GM12878 (cell line): ENCODE measurements around the gene KRT14. TPM values are rescaled to one million over a fixed set of nuclear protein-coding genes. Genes with fewer than 3 reads are reported as not detected.
"Not testable (repeated sequence)": the region's sequence is repeated elsewhere in the genome, so short reads cannot be mapped to it uniquely, and the experiment has no call there.

Experiments used
- ATAC-seq: fragments of 200-7000 bp; cut with Tn5 transposase; 3 replicates; pipeline ENCODE4 v1.9.1; 2020; ENCODE audit warnings: mild to moderate bottlenecking, moderate library complexity
- BruUV-seq: library from RNA; stranded (reverse); fragments of 400-500 nt; replicated peaks from 2 replicates; lab custom pipeline; 2021; lab: Mats Ljungman, UMichigan
- CTCF ChIA-PET: fragments of 300-600 bp; sonication (Branson Sonifier 250); formaldehyde crosslinking; extraction: SDS; loops from one replicate; lab custom pipeline; 2021; ENCODE audit warnings: inconsistent platforms; lab: Yijun Ruan, JAX
- POLR2A ChIA-PET: fragments of 350-600 bp; formaldehyde crosslinking; extraction: SDS; loops from one replicate; lab custom pipeline; 2021; ENCODE audit warnings: inconsistent platforms; lab: Charles Lee
- RAD21 ChIA-PET: fragments of 300-600 bp; sonication (Branson Sonifier 250); formaldehyde crosslinking; loops from one replicate; lab custom pipeline; 2023; ENCODE audit warnings: antibody characterized with exemption; ENCODE audit not compliant: unreplicated experiment; lab: Charles Lee
- SMC1A ChIA-PET: fragments of 300-600 bp; sonication (Branson Sonifier 250); formaldehyde crosslinking; loops from one replicate; lab custom pipeline; 2023; ENCODE audit not compliant: unreplicated experiment, uncharacterized antibody; lab: Charles Lee
- DNase-seq: peaks from one replicate; pipeline ENCODE4 v3.0.0-alpha.2; 2011; ENCODE audit warnings: low read depth, low spot score
- FAIRE-seq: peaks from 3 replicates; lab custom pipeline; 2011; peaks lifted over from hg19 to GRCh38; lab: Jason Lieb, UNC
- H2AFZ ChIP-seq: 2 replicates; pipeline ENCODE4 v1.6.0; 2011; ENCODE audit warnings: low read depth, low read length, control low read depth; ENCODE audit not compliant: control insufficient read depth
- H3K27ac ChIP-seq: 2 replicates; pipeline ENCODE4 v1.5.1; 2011; ENCODE audit warnings: control low read depth; ENCODE audit not compliant: control insufficient read depth, insufficient read depth
- H3K27me3 ChIP-seq, 2 experiments: replicated peaks in 1 of 2; 2 replicates each; pipeline versions ENCODE4 v1.6.0 to v1.6.1; 2011; ENCODE audit warnings: low read length in 1 of 2; ENCODE audit not compliant: control insufficient read depth in 2 of 2, insufficient read depth in 2 of 2
- H3K36me3 ChIP-seq, 2 experiments: 2 replicates each; pipeline ENCODE4 v1.5.1; 2011; ENCODE audit warnings: low read length in 1 of 2; ENCODE audit not compliant: control insufficient read depth in 2 of 2, insufficient read depth in 2 of 2
- H3K4me1 ChIP-seq: 2 replicates; pipeline ENCODE4 v1.6.1; 2011; ENCODE audit warnings: mild to moderate bottlenecking, low read length, moderate library complexity, mixed read lengths; ENCODE audit not compliant: control insufficient read depth, insufficient read depth
- H3K4me2 ChIP-seq: 2 replicates; pipeline ENCODE4 v1.6.0; 2011; ENCODE audit warnings: control low read depth; ENCODE audit not compliant: control insufficient read depth, insufficient read depth
- H3K4me3 ChIP-seq: fragments of 200-600 bp; sonication (generic); 2 replicates; pipeline ENCODE4 v1.5.1; 2016
- H3K79me2 ChIP-seq: 2 replicates; pipeline ENCODE4 v1.6.0; 2011; ENCODE audit warnings: low read length; ENCODE audit not compliant: control insufficient read depth, insufficient read depth
- H3K9ac ChIP-seq: 2 replicates; pipeline ENCODE4 v1.8.0; 2011; ENCODE audit warnings: low read length, control low read depth, mixed read lengths; ENCODE audit not compliant: control insufficient read depth, insufficient read depth
- H3K9me3 ChIP-seq: replicated peaks from 3 replicates; pipeline ENCODE4 v1.5.1; 2011; ENCODE audit warnings: mild to moderate bottlenecking, low read length; ENCODE audit not compliant: control insufficient read depth, insufficient read depth
- H4K20me1 ChIP-seq: 2 replicates; pipeline ENCODE4 v1.6.0; 2011; ENCODE audit not compliant: control insufficient read depth, insufficient read depth
- ASH2L ChIP-seq: fragments of 300-600, 200-600 bp; sonication (generic); IDR thresholded peaks from 2 replicates; pipeline ENCODE4 v1.6.1; 2017; ENCODE audit warnings: low read depth, mild to moderate bottlenecking, borderline replicate concordance
- CHD4 ChIP-seq: fragments of 200-600 bp; sonication (generic); IDR thresholded peaks from 2 replicates; pipeline ENCODE4 v1.6.1; 2016; ENCODE audit warnings: mild to moderate bottlenecking
- CTCF ChIP-seq, 3 experiments: IDR thresholded peaks in 2 of 3; conservative IDR thresholded peaks in 1 of 3; 2 replicates each; pipeline ENCODE4 v1.5.1; 2011; ENCODE audit warnings: low read depth in 3 of 3, low read length in 3 of 3, mild to moderate bottlenecking in 3 of 3, control low read depth in 2 of 3, moderate library complexity in 2 of 3, inconsistent platforms in 1 of 3, mixed read lengths in 1 of 3; ENCODE audit not compliant: control insufficient read depth in 2 of 3, insufficient read depth in 1 of 3; ENCODE audit errors: extremely low read depth in 1 of 3
- DPF2 ChIP-seq: fragments of 450-650 bp; IDR thresholded peaks from 2 replicates; pipeline ENCODE4 v1.6.1; 2017; ENCODE audit warnings: mild to moderate bottlenecking
- LARP7 ChIP-seq: fragments of 450-650 bp; IDR thresholded peaks from 2 replicates; pipeline ENCODE4 v1.6.1; 2017; ENCODE audit warnings: mild to moderate bottlenecking
- NFYB ChIP-seq: IDR thresholded peaks from 2 replicates; pipeline ENCODE4 v1.6.1; 2011; ENCODE audit warnings: low read depth, mild to moderate bottlenecking, low read length, improper control_type of control experiment, moderate library complexity; ENCODE audit not compliant: insufficient read depth
- SIX5 ChIP-seq: IDR thresholded peaks from 2 replicates; pipeline ENCODE4 v1.6.1; 2011; ENCODE audit warnings: mild to moderate bottlenecking, low read depth, low read length, moderate library complexity; ENCODE audit not compliant: severe bottlenecking
- SREBF2 ChIP-seq: IDR thresholded peaks from 2 replicates; pipeline ENCODE4 v1.6.1; 2012; ENCODE audit warnings: mild to moderate bottlenecking, low read length
- WGBS: methylation state at CpG from one replicate; pipeline ENCODE4 v1.1.6; 2016; ENCODE audit warnings: low lambda C conversion rate; ENCODE audit not compliant: insufficient replicate concordance, insufficient coverage; ENCODE audit errors: missing lambda C conversion rate; 5-methylcytosine and 5-hydroxymethylcytosine counted together
- in situ Hi-C: fragments of 300-500 bp; cut with MboI; formaldehyde crosslinking; loops from 9 replicates; pipeline ENCODE4 v1.14.3; 2018; ENCODE audit warnings: mixed read lengths
- intact Hi-C: fragments of 100-400 bp; cut with micrococcal nuclease; formaldehyde crosslinking; loops from one replicate; pipeline ENCODE4 v1.14.2; 2022; ENCODE audit not compliant: unreplicated experiment
- polyA plus RNA-seq, 11 experiments: library from polyadenylated mRNA; depleted of rRNA in 4 of 11; unstranded in 6 of 11; stranded (reverse) in 5 of 11; fragments of >200 nt; fragmentation: Nextera tagmentation in 4 of 11; fragmentation: Illumina TruSeq in 1 of 11; extraction: Ambion mirVana in 4 of 11; extraction: Trizol in 1 of 11; gene quantifications; 1 replicate in 1 of 11; 2 replicates in 10 of 11; pipeline versions ENCODE4 v1.2.1 to v1.2.3, GENCODE V29; 2011 to 2016; ENCODE audit warnings: inconsistent platforms in 2 of 11, missing spikeins in 2 of 11, low read depth in 1 of 11
- total RNA-seq, 4 experiments: library from RNA; depleted of rRNA in 3 of 4; stranded (reverse); fragments of >200 nt in 3 of 4; fragmentation: Illumina TruSeq in 1 of 4; extraction: Trizol in 1 of 4; gene quantifications; 2 replicates each; pipeline versions ENCODE4 v1.2.1 to v1.2.3, GENCODE V29; 2013 to 2021

Gene KRT14
- total and polyA plus RNA-seq, 10 of the 15 experiments (the other 5 are each of a cell fraction or from before 2014, with no cell fraction given), result 1.5 TPM; not detected in 9

DNA sequence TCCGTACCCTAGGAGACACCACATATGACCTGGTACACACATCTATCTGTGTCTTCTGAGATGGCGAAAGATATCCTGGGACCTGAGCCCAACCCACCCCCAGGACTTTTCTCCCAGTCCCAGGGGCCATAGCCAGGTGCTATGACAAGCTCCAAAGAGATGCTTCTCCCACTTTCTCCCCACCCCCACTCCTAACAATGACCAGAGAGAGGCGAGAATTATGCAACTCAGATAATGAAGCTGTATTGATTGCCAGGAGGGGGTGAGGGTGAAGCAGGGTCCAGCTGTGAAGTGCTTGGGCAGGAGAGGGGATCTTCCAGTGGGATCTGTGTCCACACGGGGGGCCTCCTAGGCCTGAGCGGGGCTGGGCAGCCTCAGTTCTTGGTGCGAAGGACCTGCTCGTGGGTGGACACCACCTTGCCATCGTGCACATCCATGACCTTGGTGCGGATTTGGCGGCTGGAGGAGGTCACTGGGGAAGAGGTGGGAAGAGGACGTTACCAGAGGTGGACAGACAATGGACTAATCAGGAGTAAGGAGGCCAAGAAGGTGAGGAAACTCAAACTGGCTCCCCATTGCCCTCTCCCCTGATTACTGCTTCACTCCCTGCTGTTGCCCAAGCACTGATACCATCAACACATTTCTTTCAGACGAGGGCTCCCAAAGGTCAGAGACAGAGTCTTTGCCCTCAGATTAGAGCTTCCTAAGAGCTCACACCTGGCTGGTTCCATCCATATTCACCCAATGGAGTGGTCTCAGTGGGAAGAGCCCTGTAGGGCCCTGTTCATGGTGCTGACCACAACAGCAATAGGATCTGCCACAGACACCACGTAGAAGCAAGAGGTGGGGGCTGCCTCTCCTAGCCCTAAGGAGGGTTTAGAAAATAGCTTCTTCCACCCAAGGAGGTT, 4.4 kb downstream of the KRT14 start:
- H2AFZ ChIP-seq, H3K9ac ChIP-seq, H3K36me3 ChIP-seq, FAIRE-seq, H3K27me3 ChIP-seq, RAD21 ChIA-PET, in situ Hi-C loops, POLR2A ChIA-PET, H3K4me3 ChIP-seq, ATAC-seq, H3K27ac ChIP-seq, SMC1A ChIA-PET, BruUV-seq, H3K79me2 ChIP-seq, H4K20me1 ChIP-seq, H3K4me1 ChIP-seq, H3K4me2 ChIP-seq, H3K9me3 ChIP-seq, DNase-seq, intact Hi-C loops: not testable (repeated sequence)
- WGBS, result 23% methylated on average over 10 of the region's 13 CpGs
- CTCF ChIA-PET, result interaction anchor here (1.1 kb wide), 1 partner anchor 67 kb away, joined by 3 read pairs; no protein-coding TSS in a partner anchor

DNA sequence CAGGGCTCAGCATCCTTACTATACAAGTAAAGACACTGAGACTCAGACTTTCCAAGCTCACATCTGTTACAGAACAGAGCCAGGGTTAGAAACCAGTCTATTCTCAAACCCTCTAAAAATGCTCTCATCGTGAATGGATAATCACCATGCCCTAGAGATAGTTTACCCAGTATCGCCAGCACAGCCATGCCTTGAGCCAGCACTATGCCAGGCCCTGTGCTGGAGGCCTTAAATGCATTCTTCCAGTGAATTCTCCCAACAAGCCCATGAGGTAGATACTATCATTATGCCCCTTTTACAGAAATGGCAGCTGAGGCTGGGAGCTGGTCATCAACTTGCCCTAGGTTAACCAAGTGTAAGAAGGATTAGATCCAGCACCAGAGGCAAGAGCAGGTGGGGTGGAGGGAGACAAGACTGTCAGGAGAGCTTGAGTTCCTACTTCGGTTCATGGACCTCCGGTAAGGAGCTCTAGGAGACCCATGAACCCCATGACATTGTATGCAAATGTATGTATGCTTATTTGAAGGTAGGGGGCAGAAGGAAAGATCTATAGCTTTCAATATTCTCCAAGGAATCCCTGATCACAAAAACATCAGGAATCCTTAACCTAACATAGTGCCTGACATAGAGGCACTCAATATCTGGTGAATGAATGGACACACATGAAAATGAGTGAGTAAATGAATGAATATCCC, 5.2 kb downstream of the KRT14 start:
- Histone ChIP-seq H3K4me2 (no peak overlapping the region), H3K36me3 (no peaks in the 10 kb centered on the region), H3K9me3 (no peaks in the 10 kb centered on the region), H3K27me3 (no peaks in the 10 kb centered on the region; a peak in 2 of 4 replicates), H3K4me3 (no peak overlapping the region), H3K9ac (no peak overlapping the region), H3K79me2 (no peaks in the 10 kb centered on the region), H3K27ac (no peak overlapping the region), H2AFZ (no peak overlapping the region), H4K20me1 (no peaks in the 10 kb centered on the region), H3K4me1 (no peaks in the 10 kb centered on the region)
- intact Hi-C loops (no loop called here), in situ Hi-C loops (no loop called here)
- no peak for FAIRE-seq
- CTCF ChIA-PET, result interaction anchor here (0.7 to 1.1 kb wide), 4 partner anchors 27 to 97 kb away, joined by 3 read pairs; no protein-coding TSS in a partner anchor
- 20% methylated on average over 4 of the region's 4 CpGs for WGBS
- TF ChIP-seq SREBF2 (no peak), NFYB (no peak), ASH2L (no peak), CTCF (IDR thresholded peaks at IDR 0.05 in 2 of 3, conservative IDR thresholded peaks at IDR 0.05 in 1 of 3; ENCODE audit: control insufficient read depth in 2 of 3, extremely low read depth in 1 of 3, insufficient read depth in 1 of 3, low read depth in 3 of 3, low read length in 3 of 3) (no peak), DPF2 (no peak), SIX5 (no peak), CHD4 (no peak), LARP7 (no peak)
- RAD21 ChIA-PET, result no interaction called here
- no TSS peak for BruUV-seq
- no peak for DNase-seq
- POLR2A ChIA-PET, result no interaction called here
- no peak for ATAC-seq
- SMC1A ChIA-PET, result interaction anchor here (0.9 kb wide), 1 partner anchor 81 kb away, joined by 3 read pairs; no protein-coding TSS in a partner anchor
